HL-60 (cell line): ENCODE measurements around the gene CPPED1.
"Not testable (repeated sequence)": the region's sequence is repeated elsewhere in the genome, so short reads cannot be mapped to it uniquely, and the experiment has no call there.

ENCODE experiments used
- DNase-seq, 2 experiments: peaks; one replicate each; pipeline ENCODE4 v3.0.0-alpha.2; 2010 to 2020; ENCODE audit warnings: low read depth in 1 of 2, low spot score in 1 of 2
- H3K27ac ChIP-seq: fragments of 250-450 bp; sonication (Bioruptor Pico); replicated peaks from 2 replicates; pipeline ENCODE4 v1.5.1; 2020; ENCODE audit warnings: mild to moderate bottlenecking, moderate library complexity
- H3K27me3 ChIP-seq: fragments of 250-450 bp; sonication (Bioruptor Pico); 2 replicates; pipeline ENCODE4 v1.5.1; 2021; ENCODE audit warnings: mild to moderate bottlenecking, moderate library complexity; ENCODE audit not compliant: insufficient read depth, poor library complexity, severe bottlenecking
- H3K4me3 ChIP-seq: replicated peaks from 2 replicates; pipeline ENCODE4 v1.5.1; 2011; ENCODE audit warnings: mild to moderate bottlenecking, control low read depth, low read length; ENCODE audit not compliant: insufficient read depth
- GABPA ChIP-seq: IDR thresholded peaks from 2 replicates; pipeline ENCODE4 v1.6.1; 2012; ENCODE audit warnings: low read depth
- POLR2AphosphoS5 ChIP-seq: IDR thresholded peaks from 2 replicates; pipeline ENCODE4 v1.6.1; 2012; ENCODE audit warnings: low read depth
- SPI1 ChIP-seq: IDR thresholded peaks from 2 replicates; pipeline ENCODE4 v1.6.1; 2012; ENCODE audit warnings: low read depth, mild to moderate bottlenecking, borderline replicate concordance
- TF ChIP-seq, protein P1 (sequence below): IDR thresholded peaks from one replicate; pipeline ENCODE4 v1.5.1; 2011; ENCODE audit warnings: low read length, control low read depth, inconsistent platforms; ENCODE audit not compliant: insufficient read depth
- TF ChIP-seq, protein P2 (sequence below): IDR thresholded peaks from 2 replicates; pipeline ENCODE4 v1.6.1; 2012; ENCODE audit warnings: low read depth; ENCODE audit not compliant: insufficient replicate concordance

Gene CPPED1

GRCh38 chr16:12794486-12795387, 8.9 kb downstream of the CPPED1 start:
- H3K27ac ChIP-seq = no peak overlapping the region
- TF ChIP-seq, protein P1, sequence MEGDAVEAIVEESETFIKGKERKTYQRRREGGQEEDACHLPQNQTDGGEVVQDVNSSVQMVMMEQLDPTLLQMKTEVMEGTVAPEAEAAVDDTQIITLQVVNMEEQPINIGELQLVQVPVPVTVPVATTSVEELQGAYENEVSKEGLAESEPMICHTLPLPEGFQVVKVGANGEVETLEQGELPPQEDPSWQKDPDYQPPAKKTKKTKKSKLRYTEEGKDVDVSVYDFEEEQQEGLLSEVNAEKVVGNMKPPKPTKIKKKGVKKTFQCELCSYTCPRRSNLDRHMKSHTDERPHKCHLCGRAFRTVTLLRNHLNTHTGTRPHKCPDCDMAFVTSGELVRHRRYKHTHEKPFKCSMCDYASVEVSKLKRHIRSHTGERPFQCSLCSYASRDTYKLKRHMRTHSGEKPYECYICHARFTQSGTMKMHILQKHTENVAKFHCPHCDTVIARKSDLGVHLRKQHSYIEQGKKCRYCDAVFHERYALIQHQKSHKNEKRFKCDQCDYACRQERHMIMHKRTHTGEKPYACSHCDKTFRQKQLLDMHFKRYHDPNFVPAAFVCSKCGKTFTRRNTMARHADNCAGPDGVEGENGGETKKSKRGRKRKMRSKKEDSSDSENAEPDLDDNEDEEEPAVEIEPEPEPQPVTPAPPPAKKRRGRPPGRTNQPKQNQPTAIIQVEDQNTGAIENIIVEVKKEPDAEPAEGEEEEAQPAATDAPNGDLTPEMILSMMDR = no peak
- TF ChIP-seq SPI1 (no peak), POLR2AphosphoS5 (no peak), GABPA (no peak)
- TF ChIP-seq, protein P2, sequence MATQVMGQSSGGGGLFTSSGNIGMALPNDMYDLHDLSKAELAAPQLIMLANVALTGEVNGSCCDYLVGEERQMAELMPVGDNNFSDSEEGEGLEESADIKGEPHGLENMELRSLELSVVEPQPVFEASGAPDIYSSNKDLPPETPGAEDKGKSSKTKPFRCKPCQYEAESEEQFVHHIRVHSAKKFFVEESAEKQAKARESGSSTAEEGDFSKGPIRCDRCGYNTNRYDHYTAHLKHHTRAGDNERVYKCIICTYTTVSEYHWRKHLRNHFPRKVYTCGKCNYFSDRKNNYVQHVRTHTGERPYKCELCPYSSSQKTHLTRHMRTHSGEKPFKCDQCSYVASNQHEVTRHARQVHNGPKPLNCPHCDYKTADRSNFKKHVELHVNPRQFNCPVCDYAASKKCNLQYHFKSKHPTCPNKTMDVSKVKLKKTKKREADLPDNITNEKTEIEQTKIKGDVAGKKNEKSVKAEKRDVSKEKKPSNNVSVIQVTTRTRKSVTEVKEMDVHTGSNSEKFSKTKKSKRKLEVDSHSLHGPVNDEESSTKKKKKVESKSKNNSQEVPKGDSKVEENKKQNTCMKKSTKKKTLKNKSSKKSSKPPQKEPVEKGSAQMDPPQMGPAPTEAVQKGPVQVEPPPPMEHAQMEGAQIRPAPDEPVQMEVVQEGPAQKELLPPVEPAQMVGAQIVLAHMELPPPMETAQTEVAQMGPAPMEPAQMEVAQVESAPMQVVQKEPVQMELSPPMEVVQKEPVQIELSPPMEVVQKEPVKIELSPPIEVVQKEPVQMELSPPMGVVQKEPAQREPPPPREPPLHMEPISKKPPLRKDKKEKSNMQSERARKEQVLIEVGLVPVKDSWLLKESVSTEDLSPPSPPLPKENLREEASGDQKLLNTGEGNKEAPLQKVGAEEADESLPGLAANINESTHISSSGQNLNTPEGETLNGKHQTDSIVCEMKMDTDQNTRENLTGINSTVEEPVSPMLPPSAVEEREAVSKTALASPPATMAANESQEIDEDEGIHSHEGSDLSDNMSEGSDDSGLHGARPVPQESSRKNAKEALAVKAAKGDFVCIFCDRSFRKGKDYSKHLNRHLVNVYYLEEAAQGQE = no peak
- no peak for DNase-seq

GRCh38 chr16:12793865-12794240, 9.8 kb downstream of the CPPED1 start:
- Histone ChIP-seq H3K27ac (no peak overlapping the region), H3K27me3 (no peaks in the 10 kb centered on the region), H3K4me3 (no peak overlapping the region)
- DNase-seq = no peak
- TF ChIP-seq, protein P2 = no peak
- TF ChIP-seq, protein P1 = no peak
- TF ChIP-seq SPI1 = no peak
- no peak for TF ChIP-seq POLR2AphosphoS5
- TF ChIP-seq GABPA = no peak

More at GRCh38 chr16:12794486-12795387, 8.9 kb downstream of the CPPED1 start:
- H3K4me3 ChIP-seq = no peak overlapping the region
- H3K27me3 ChIP-seq = no peaks in the 10 kb centered on the region

DNA sequence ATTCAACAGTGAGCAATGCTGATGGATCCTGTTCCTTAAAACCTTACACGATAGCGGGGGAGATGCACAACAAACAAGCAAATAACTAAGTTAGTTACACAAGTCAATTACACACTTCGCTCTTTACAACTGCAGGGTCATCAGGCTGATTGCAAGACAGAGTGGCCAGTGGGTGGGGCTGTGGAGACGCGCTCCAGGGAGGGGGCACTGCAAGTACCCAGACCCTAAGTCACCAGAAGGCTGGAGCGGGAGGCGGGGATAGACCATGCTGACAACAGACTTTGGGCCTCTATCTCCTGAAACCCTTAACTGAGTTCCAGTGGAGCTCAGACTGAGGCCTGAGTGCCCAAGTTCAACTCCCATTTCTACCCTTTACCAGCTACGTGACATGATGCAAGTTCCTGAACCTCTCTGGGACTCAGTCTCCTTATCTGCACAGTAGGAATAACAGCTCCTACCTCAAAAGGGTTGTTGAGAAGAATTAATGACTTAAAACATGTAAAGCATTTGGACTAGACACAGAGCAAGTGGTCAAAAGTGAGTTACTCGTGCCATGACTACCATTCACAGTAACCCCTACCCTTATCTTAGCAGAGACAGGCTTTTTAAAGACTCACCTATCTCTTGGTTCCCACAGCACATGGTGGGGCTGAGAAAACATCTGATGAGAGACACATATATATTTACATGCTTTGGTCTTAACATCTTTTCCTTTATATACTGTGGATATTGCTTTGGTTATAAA, 10.4 kb downstream of the CPPED1 start:
- no peak for DNase-seq
- Histone ChIP-seq H3K27me3 (no peaks in the 10 kb centered on the region), H3K4me3 (no peak overlapping the region), H3K27ac (no peak overlapping the region)
- no peak for TF ChIP-seq POLR2AphosphoS5
- no peak for TF ChIP-seq SPI1
- TF ChIP-seq, protein P1 = no peak
- TF ChIP-seq GABPA = no peak
- TF ChIP-seq, protein P2 = no peak

DNA sequence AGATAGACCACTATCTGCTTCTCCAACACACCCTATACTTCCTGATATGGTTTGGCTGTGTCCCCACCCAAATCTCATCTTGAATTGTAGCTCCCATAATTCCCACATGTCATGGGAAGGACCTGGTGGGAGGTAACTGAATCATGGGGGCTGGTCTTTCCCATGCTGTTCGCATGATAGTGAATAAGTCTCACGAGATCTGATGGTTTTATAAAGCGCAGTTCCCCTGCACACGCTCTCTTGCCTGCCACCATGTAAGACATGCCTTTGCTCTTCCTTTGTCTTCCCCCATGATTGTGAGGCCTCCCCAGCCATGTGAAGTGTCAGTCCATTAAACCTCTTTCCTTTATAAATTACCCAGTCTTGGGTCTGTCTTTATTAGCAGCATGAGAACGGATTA, 11.2 kb downstream of the CPPED1 start:
- not testable (repeated sequence) for H3K27ac ChIP-seq, H3K27me3 ChIP-seq, H3K4me3 ChIP-seq, DNase-seq
